Liver (tissue), 9 donors: Measurements from ENCODE around the gene N4BP2. TPM values are rescaled to one million over a fixed set of nuclear protein-coding genes. Genes with fewer than 3 reads are reported as not detected.

Experiments
- DNase-seq: peaks from one replicate; pipeline ENCODE4 v3.0.0-alpha.2; 2017; ENCODE audit warnings: low spot score
- H3K27ac ChIP-seq, 2 donors: one replicate each; pipeline ENCODE4 v1.7.0; 2013; ENCODE audit warnings: inconsistent platforms in 2 of 2, low read length in 2 of 2, control low read depth in 1 of 2, low read depth in 1 of 2, mild to moderate bottlenecking in 1 of 2
- H3K27me3 ChIP-seq, 4 donors: one replicate each; pipeline versions ENCODE4 v1.6.1 to v1.7.0; 2013; ENCODE audit warnings: low read length in 3 of 4, inconsistent platforms in 1 of 4, mild to moderate bottlenecking in 1 of 4, moderate library complexity in 1 of 4; ENCODE audit not compliant: control insufficient read depth in 4 of 4, insufficient read depth in 4 of 4
- H3K36me3 ChIP-seq, 4 donors: one replicate each; pipeline versions ENCODE4 v1.6.1 to v1.7.0; 2013; ENCODE audit warnings: low read length in 3 of 4, mild to moderate bottlenecking in 3 of 4, low read depth in 1 of 4, moderate library complexity in 1 of 4; ENCODE audit not compliant: control insufficient read depth in 4 of 4, insufficient read depth in 3 of 4
- H3K4me1 ChIP-seq, 4 donors: one replicate each; pipeline versions ENCODE4 v1.6.1 to v1.7.0; 2013; ENCODE audit warnings: low read length in 3 of 4, mild to moderate bottlenecking in 3 of 4, moderate library complexity in 1 of 4; ENCODE audit not compliant: control insufficient read depth in 4 of 4, insufficient read depth in 4 of 4
- H3K4me3 ChIP-seq, 3 donors: one replicate each; pipeline versions ENCODE4 v1.6.1 to v1.7.0; 2013; ENCODE audit warnings: low read length in 3 of 3, control low read depth in 1 of 3, low read depth in 1 of 3, mild to moderate bottlenecking in 1 of 3
- H3K9ac ChIP-seq, 2 donors: one replicate each; pipeline ENCODE4 v1.7.0; 2013; ENCODE audit warnings: low read length in 2 of 2, mild to moderate bottlenecking in 2 of 2, moderate library complexity in 2 of 2, control low read depth in 1 of 2, low read depth in 1 of 2
- H3K9me3 ChIP-seq, 4 donors: one replicate each; pipeline versions ENCODE4 v1.6.1 to v1.7.0; 2013; ENCODE audit warnings: low read length in 3 of 4; ENCODE audit not compliant: control insufficient read depth in 4 of 4
- CTCF ChIP-seq: fragments of 150-350 bp; IDR thresholded peaks from 2 replicates; pipeline ENCODE4 v1.5.1; 2017; ENCODE audit warnings: improper control_type of control experiment, low read depth, low read length; ENCODE audit not compliant: missing input control
- EGR1 ChIP-seq, 2 donors: IDR thresholded peaks; 2 replicates each; pipeline ENCODE4 v1.6.1; 2016 to 2018; ENCODE audit warnings: antibody characterized with exemption in 2 of 2, low read depth in 2 of 2
- GABPA ChIP-seq, 2 donors: IDR thresholded peaks in 1 of 2; conservative IDR thresholded peaks in 1 of 2; 2 replicates each; pipeline ENCODE4 v1.6.1; 2016; ENCODE audit warnings: antibody characterized with exemption in 2 of 2, mild to moderate bottlenecking in 1 of 2, moderate library complexity in 1 of 2
- HNF4A ChIP-seq, 2 donors: conservative IDR thresholded peaks; 2 replicates each; pipeline ENCODE4 v1.6.1; 2016; ENCODE audit warnings: antibody characterized with exemption in 2 of 2, mild to moderate bottlenecking in 2 of 2
- HNF4G ChIP-seq: IDR thresholded peaks from 2 replicates; pipeline ENCODE4 v1.6.1; 2016; ENCODE audit warnings: antibody characterized with exemption
- JUND ChIP-seq, 2 donors: IDR thresholded peaks; 2 replicates each; pipeline ENCODE4 v1.6.1; 2016; ENCODE audit warnings: antibody characterized with exemption in 2 of 2
- NR2F2 ChIP-seq: IDR thresholded peaks from 2 replicates; pipeline ENCODE4 v1.6.1; 2016; ENCODE audit warnings: antibody characterized with exemption
- SP1 ChIP-seq: IDR thresholded peaks from 2 replicates; pipeline ENCODE4 v1.6.1; 2018; ENCODE audit warnings: antibody characterized with exemption, mild to moderate bottlenecking
- TAF1 ChIP-seq: conservative IDR thresholded peaks from 2 replicates; pipeline ENCODE4 v1.6.1; 2016; ENCODE audit warnings: antibody characterized with exemption, mild to moderate bottlenecking
- YY1 ChIP-seq: IDR thresholded peaks from 2 replicates; pipeline ENCODE4 v1.6.1; 2016; ENCODE audit warnings: antibody characterized with exemption, mild to moderate bottlenecking
- WGBS: extraction: QIAGEN DNeasy Blood & Tissue Kit; methylation state at CpG from one replicate; pipeline ENCODE4 v1.1.7; 2013; 5-methylcytosine and 5-hydroxymethylcytosine counted together
- polyA plus RNA-seq, 2 donors: library from polyadenylated mRNA; stranded (reverse) in 1 of 2; unstranded in 1 of 2; fragments of 200-250 nt in 1 of 2; fragments of >200 nt in 1 of 2; fragmentation: Nextera tagmentation in 1 of 2; extraction: Ambion mirVana in 1 of 2; gene quantifications; one replicate each; pipeline versions ENCODE4 v1.2.1 to v1.2.3, GENCODE V29; 2013 to 2015
- total RNA-seq, 2 donors: library from RNA; depleted of rRNA; stranded (reverse); fragments of >200 nt; gene quantifications; one replicate each; pipeline ENCODE4 v1.2.3, GENCODE V29; 2014
- TF ChIP-seq, protein P1 (sequence below): IDR thresholded peaks from 2 replicates; pipeline ENCODE4 v1.6.1; 2016; ENCODE audit warnings: antibody characterized with exemption, mild to moderate bottlenecking
- TF ChIP-seq, protein P2 (sequence below): IDR thresholded peaks from 2 replicates; pipeline ENCODE4 v1.6.1; 2016; ENCODE audit warnings: antibody characterized with exemption
- TF ChIP-seq, protein P3 (sequence below): IDR thresholded peaks from 2 replicates; pipeline ENCODE4 v1.6.1; 2016; ENCODE audit warnings: antibody characterized with exemption
- TF ChIP-seq, protein P4 (sequence below): IDR thresholded peaks from 2 replicates; pipeline ENCODE4 v1.6.1; 2016; ENCODE audit warnings: antibody characterized with exemption
- donor health status: healthy.
- donor health status: healthy.
- donor health status: healthy.
- donor health status: healthy.
- donor health status: healthy.

N4BP2 gene
- total and polyA plus RNA-seq, 4 donors, result 2.3 to 19.9 (median 11.0) TPM

- no peaks in the 10 kb centered on the region for H3K36me3 ChIP-seq
- H3K9ac ChIP-seq, result no peak overlapping the region
- no peak overlapping the region for H3K4me3 ChIP-seq
- H3K4me1 ChIP-seq, result peaks cover 0 to 5% (median 3%) of the 10 kb centered on the region in 4 donors
- H3K9me3 ChIP-seq, result no peaks in the 10 kb centered on the region
- TF ChIP-seq, protein P1, sequence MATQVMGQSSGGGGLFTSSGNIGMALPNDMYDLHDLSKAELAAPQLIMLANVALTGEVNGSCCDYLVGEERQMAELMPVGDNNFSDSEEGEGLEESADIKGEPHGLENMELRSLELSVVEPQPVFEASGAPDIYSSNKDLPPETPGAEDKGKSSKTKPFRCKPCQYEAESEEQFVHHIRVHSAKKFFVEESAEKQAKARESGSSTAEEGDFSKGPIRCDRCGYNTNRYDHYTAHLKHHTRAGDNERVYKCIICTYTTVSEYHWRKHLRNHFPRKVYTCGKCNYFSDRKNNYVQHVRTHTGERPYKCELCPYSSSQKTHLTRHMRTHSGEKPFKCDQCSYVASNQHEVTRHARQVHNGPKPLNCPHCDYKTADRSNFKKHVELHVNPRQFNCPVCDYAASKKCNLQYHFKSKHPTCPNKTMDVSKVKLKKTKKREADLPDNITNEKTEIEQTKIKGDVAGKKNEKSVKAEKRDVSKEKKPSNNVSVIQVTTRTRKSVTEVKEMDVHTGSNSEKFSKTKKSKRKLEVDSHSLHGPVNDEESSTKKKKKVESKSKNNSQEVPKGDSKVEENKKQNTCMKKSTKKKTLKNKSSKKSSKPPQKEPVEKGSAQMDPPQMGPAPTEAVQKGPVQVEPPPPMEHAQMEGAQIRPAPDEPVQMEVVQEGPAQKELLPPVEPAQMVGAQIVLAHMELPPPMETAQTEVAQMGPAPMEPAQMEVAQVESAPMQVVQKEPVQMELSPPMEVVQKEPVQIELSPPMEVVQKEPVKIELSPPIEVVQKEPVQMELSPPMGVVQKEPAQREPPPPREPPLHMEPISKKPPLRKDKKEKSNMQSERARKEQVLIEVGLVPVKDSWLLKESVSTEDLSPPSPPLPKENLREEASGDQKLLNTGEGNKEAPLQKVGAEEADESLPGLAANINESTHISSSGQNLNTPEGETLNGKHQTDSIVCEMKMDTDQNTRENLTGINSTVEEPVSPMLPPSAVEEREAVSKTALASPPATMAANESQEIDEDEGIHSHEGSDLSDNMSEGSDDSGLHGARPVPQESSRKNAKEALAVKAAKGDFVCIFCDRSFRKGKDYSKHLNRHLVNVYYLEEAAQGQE, result no peak
- TF ChIP-seq HNF4G (no peak), GABPA (IDR thresholded peaks at IDR 0.05 in 1 of 2, conservative IDR thresholded peaks at IDR 0.05 in 1 of 2) (no peak), NR2F2 (no peak), EGR1 (IDR thresholded peaks at IDR 0.05; ENCODE audit: low read depth in 2 of 2) (no peak), CTCF (no peak), YY1 (no peak), TAF1 (no peak), SP1 (no peak), HNF4A (conservative IDR thresholded peaks at IDR 0.05) (no peak)
- TF ChIP-seq, protein P2, sequence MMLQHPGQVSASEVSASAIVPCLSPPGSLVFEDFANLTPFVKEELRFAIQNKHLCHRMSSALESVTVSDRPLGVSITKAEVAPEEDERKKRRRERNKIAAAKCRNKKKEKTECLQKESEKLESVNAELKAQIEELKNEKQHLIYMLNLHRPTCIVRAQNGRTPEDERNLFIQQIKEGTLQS, result no peak
- TF ChIP-seq, protein P3, sequence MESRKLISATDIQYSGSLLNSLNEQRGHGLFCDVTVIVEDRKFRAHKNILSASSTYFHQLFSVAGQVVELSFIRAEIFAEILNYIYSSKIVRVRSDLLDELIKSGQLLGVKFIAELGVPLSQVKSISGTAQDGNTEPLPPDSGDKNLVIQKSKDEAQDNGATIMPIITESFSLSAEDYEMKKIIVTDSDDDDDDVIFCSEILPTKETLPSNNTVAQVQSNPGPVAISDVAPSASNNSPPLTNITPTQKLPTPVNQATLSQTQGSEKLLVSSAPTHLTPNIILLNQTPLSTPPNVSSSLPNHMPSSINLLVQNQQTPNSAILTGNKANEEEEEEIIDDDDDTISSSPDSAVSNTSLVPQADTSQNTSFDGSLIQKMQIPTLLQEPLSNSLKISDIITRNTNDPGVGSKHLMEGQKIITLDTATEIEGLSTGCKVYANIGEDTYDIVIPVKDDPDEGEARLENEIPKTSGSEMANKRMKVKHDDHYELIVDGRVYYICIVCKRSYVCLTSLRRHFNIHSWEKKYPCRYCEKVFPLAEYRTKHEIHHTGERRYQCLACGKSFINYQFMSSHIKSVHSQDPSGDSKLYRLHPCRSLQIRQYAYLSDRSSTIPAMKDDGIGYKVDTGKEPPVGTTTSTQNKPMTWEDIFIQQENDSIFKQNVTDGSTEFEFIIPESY, result no peak
- TF ChIP-seq, protein P4, sequence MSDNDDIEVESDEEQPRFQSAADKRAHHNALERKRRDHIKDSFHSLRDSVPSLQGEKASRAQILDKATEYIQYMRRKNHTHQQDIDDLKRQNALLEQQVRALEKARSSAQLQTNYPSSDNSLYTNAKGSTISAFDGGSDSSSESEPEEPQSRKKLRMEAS, result no peak
- no peak for DNase-seq
- H3K27me3 ChIP-seq, result no peaks in the 10 kb centered on the region
- 91% methylated on average over 5 of the region's 5 CpGs for WGBS
- no peak overlapping the region for H3K27ac ChIP-seq
These were observed 129.4 kb downstream of the N4BP2 start for GRCh38 chr4:40185830-40186664.

DNA sequence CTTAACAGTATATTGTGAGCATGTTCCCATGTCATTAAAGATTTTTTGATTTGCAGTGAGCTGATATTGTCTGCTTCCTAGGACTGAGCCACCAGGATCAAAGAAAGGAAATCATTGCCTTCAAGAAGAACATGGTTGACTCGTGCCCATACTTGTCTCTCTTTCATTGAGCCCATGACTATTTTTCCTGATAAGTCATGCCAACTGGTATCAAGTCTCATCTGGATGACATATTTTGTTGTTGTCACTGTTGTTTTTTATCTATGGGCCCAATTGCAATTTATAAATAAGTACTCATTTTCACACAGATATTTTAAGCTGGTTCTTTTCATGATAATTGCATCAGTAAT is 130.0 kb downstream of the N4BP2 start:
- H3K27ac ChIP-seq, result no peak overlapping the region
- TF ChIP-seq JUND (IDR thresholded peaks at IDR 0.05) (no peak), CTCF (no peak), GABPA (IDR thresholded peaks at IDR 0.05 in 1 of 2, conservative IDR thresholded peaks at IDR 0.05 in 1 of 2) (no peak), YY1 (no peak), SP1 (no peak)
- TF ChIP-seq, protein P4, result no peak
- 97% methylated on average over 1 of the region's 1 CpG for WGBS

More for the DNA sequence above, 130.0 kb downstream of the N4BP2 start:
- Histone ChIP-seq H3K9me3 (no peaks in the 10 kb centered on the region), H3K9ac (no peak overlapping the region), H3K4me3 (no peak overlapping the region), H3K4me1 (peaks cover 0 to 11% (median 4%) of the 10 kb centered on the region in 4 donors), H3K36me3 (no peaks in the 10 kb centered on the region), H3K27me3 (no peaks in the 10 kb centered on the region)
- DNase-seq, result no peak
